ENCODE results near the gene SFTPD.

The SFTPD gene

DNA sequence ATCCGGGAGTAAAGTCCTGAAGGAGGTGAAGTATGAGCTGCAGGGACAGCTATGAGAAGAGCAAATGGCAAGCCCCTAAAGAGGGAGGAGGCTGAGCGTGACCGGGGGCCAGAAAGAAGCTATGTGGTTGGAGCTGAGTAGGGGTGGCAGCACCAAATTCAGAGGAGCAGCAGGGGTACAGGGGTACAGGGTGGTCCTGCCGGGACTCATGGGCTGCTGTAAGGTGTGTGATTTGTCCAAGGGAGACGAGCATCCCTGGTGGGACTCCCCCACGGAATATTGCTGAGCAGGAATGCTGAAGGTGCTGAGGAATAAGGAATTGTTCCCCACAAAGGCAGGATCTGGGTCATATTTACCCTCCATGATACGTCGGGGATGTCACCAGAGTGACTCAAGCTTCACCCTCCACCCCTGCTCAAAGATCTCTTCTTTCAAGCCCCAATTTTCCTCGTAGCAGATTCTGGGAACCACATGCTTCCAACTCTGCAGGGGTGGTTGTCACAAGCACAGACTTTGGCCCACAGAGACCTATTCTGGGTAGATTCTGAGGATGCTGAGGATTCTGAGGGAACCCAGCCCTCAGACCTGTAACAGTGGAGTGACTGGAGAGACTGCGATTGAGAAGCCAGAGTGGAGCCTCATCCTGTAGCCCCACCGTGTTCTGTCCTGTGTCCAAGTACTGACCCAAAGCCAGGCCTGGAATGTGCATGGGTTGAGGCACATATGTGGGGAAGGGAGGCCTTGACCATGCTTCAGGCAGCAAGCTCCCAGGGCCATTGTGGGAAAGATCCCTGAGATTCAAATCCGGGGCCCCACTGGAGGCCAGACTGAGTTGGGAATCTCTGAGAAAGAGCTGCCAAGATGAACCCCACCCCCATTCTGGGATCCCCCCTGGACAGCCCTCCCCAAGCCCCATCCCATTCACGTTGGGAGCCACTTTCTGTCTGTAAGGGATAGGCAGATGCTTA is 4.2 kb downstream of the SFTPD start:
- no peak for DNase-seq (ENCODE audit: low spot score)

- no peak for DNase-seq (ENCODE audit: low spot score)
Measured at GRCh38 chr10:79943871-79944270, 5.0 kb downstream of the SFTPD start.

DNA sequence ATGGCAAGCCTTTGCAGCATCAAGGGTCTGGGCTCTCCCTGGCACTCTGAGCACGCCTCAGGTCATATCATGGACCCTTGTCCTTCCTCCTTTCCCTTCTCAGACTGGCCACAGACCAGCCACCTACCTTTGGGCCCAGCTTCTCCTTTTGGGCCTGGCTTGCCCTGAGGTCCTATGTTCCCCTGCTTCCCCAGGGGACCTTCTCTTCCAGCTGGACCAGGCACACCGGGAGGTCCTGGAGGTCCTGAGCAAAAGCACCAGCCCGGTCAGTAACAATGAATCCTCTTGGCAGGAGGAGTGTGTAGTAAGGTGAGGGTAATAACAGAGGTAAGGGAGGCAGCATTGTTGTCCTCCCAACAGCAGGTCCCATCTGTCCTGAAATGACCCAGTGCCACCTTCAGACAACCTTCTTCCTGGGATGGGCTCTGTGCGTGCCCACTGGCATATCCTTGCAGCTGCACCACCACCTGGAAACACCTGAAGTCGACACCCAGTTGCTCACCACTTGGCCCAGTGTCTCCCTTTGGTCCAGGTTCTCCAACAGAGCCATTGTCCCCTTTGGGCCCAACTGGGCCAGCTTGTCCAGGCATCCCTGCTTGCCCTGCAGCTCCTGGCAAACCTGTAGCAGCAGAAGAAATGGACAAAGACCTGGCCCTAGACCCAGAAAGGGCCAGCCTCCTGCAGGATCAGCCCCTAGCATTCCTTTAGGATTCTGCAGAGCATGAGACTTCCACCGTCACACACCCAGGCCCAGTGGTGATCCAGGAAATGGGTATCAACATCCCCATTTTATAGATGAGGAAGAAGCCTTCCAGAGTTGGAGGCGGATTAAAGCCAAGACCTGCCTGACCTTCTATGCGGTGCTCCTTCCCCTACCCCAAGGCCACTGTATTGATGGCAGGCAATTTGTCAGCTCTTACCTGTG is 6.4 kb downstream of the SFTPD start:
- no peak for DNase-seq (ENCODE audit: low spot score)

DNA sequence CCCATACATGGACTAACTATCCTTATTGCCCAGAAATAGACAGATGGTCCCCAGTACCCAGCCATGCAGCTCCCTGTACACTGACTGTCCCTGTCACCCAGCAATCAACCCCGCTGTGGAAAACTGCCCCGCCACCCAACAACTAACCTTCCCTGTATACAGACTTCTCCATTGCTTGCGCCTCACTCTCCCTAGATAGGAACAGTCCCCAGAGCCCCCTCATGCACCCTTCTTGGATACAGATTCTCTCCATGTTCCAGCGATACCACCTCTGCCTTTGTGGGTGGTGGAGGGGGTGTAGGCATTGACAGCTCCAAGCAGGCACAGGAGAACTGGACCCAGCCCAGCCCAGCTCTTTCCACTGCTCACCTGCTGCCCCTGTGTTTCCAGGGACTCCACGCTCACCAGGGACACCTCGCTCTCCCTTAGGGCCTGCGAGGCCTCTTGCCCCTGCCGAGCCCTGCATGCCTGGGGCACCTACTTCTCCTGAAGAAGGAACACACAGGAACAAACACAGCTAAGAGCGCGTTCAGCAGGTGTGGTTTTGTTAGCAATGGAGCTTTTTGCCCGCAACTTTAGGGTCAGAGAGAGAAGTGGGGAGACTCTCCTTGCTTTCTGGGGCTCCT is 7.2 kb downstream of the SFTPD start:
- DNase-seq (ENCODE audit: low spot score): no peak

DNA sequence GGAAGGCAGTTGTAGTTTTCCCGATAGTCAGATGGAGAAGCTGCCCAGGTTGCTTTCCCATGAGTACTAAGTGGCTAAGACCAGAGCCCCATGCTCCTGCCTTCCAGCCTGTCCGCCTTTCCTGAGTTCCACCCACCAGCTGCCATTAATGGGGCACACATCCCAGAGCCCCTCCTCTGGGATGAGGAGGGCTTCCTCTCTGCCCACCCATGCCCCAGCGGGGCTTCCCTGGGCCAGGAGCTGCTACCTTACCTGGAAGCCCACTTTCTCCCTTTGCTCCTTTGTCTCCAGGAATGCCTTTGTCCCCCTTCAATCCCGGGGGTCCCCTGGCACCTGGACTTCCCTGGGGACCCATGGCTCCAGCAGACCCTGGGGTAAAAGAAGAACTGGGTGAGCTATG is 7.8 kb downstream of the SFTPD start:
- DNase-seq (ENCODE audit: low spot score): no peak

- DNase-seq (ENCODE audit: low spot score): no peak
Measured at GRCh38 chr10:79940431-79940830, 8.5 kb downstream of the SFTPD start.

- no peak for DNase-seq (ENCODE audit: low spot score)
Measured at GRCh38 chr10:79939969-79940368, 8.9 kb downstream of the SFTPD start.

DNA sequence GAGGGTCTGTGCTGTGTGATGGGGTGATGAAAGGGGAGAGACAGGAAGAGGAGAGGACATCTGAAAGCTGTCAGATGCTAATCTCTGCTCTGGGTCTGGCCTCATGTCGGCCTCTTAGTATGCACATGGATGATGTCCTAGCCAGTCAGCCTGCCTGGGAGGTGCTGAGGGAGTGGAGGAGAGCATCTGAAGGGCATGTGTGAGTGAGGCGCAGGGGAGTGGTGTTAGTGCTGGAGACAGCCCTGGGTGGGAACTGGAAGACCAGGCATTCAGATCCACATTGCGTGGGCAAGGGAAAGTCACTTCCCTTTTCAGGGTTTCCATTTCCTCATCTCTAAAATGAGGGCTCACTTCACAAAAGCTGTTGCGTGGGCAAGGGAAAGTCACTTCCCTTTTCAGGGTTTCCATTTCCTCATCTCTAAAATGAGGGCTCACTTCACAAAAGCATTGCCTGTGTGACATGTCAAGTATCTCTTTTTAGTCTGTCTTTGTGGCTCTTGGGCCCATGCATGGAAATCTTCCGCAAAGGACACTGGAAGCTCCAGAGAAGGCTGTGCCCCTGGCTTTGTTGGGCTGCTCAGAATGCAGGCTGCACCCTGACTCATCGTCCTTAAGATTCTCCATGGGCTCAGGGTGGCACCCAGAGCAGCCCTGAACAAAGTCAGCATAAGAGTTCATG is 10.0 kb downstream of the SFTPD start:
- DNase-seq (ENCODE audit: low spot score): no peak

DNA sequence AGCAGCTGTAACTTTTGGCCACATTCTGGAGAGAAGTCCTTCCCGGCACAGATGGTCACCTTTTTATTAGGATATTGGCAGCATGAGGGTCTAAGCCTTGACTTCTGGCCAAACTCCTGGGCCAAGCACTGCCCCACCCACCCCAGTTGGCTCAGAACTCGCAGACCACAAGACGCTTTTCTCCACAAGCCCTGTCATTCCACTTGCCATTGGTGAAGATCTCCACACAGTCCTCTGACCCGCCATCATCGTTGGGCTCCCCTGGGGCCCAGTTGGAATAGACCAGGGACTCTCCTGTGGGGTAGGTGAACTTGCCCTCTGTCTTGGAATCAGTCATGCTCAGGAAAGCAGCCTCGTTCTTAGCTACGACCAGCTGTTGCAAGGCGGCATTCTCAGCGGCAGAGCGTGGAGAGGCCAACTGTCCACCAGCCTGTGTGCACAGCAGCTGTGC is 11.2 kb downstream of the SFTPD start:
- no peak for DNase-seq (ENCODE audit: low spot score)

DNA sequence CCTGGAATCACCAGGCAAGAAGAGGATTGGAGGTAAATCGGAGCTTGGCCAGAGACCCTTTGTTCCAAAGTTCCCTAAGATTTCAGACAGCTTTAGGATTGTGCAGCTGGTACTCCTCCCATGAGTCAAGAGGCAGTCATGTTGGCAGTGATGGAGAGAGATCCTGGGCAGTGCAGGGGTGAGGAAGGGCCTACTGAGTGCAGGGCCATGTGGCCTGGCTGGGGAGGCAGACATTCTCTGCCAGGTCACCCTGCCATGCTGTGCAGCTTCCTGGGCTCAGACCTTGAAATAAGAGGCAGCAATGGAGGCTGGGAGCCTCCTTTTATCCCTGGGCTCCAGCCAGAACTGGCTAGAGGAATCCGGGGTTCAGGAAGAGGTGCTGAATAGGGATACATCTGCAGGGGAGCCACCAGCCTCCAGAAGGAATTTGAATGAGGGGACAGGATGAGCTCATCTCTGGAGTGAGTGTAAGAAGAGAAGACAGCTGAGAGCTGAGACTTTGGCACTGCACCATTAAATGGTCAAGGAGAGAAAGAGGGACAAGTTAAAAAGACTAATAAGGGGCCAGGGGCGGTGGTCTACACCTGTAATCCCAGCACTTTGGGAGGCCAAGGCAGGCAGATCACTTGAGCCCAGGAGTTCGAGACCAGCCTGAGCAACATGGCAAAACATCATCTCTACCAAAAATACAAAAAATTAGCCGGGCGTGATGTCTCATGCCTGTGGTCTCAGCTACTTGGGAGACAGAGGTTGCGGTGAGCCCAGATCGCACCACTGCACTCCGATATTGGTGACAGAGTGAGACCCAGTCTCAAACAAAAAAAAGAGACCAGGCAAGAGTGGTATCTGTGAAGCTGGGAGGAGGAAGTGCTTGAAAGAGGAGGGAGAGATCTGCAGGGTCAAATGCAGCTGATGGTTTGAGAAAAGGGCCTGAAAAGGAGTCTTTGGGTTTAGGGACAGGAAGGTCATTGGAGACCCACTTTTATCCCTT is 12.0 kb downstream of the SFTPD start:
- no peak for DNase-seq (ENCODE audit: low spot score)

GRCh38 chr10:79933961-79934360 is 14.9 kb downstream of the SFTPD start:
- DNase-seq (ENCODE audit: low spot score): peak; percentile 42

DNA sequence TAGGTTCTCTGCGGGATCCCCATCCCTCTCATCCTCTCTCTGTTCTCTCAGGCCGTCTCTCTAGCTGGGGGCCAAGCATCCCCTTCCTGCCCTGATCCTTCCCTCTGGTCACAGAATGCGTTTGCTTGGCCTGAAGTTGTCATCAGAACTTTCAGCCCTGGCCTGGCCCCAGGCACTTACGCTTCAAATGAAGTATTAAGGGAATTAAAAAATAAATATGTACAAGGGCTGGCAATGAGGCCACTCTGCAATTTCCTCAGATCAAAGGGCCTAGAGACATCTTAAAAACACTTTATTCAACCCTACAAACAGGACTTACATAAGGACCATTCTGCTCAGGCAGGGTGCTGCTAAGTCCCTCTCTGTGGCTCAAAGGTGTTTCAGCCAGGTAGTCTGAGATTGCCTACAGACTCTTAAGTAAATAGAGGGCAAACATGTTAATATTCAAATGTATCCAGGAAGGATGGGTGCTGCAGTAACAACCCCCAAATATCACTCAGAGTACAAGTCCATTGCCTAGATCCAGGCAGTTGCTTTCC is 16.0 kb downstream of the SFTPD start:
- no peak for DNase-seq (ENCODE audit: low spot score)

DNA sequence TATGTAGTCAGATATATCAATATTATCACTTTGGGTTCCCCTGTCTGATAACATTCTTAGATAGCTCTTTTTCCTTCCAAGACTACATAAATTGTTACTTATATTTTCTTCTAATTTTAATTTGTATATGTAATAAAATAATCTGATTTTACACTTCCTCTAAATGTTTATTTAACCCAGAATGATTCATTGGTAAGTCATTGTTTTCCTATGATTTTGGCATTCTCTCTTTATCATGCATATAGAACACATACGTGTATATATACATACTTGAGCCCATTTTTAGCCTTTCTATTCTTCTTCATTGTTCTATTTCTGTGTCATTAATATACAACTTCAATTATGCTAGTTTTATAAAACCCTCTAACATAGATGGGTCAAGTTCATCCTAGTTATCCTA is 16.6 kb downstream of the SFTPD start:
- DNase-seq (ENCODE audit: low spot score): no peak

GRCh38 chr10:79930751-79931150 is 18.2 kb downstream of the SFTPD start:
- no peak for DNase-seq (ENCODE audit: low spot score)

DNA sequence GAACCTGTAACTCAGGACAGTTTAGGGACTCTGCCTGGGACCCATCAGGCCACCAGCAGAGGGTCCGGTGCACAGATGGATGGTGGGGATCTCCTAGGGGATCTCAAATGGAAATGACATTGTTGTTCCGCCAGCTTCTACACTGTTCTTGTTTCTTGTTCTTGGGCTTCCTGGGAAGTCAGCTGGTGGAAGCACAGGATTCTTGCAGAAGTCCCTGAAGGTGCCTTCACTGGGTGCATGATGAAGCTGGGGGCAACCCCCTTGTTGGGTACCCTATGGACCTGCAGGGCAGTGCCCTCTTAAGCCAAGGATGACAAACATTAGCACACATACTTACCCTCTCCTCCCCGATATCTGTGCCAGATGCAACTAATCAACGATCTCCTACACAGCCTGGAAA is 18.6 kb downstream of the SFTPD start:
- DNase-seq (ENCODE audit: low spot score): no peak

DNA sequence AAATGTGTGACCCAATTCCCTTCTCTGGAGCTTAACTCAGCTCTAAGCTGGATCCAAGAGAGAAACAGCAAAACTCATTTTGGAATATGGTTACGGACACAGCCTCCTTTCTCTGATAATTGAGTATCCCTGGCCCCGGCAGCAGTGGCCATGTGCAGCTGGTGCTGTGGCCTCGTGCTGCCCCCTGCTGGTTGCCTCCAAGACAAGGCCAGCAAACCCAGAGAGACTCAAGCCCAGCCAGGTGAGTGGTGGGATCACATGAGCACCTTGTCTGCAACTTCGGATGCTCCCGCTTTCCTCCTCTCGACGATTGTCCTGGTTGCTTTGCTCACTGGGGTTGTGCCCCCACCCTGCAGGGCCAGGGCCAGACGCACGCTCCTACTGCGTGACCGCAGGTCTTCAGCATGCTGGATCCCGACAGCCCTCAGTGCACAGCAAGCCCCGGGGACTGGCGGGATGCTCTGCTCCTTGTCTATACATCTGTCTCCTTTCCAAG is 19.4 kb downstream of the SFTPD start:
- DNase-seq (ENCODE audit: low spot score): peak; percentile 35

DNA sequence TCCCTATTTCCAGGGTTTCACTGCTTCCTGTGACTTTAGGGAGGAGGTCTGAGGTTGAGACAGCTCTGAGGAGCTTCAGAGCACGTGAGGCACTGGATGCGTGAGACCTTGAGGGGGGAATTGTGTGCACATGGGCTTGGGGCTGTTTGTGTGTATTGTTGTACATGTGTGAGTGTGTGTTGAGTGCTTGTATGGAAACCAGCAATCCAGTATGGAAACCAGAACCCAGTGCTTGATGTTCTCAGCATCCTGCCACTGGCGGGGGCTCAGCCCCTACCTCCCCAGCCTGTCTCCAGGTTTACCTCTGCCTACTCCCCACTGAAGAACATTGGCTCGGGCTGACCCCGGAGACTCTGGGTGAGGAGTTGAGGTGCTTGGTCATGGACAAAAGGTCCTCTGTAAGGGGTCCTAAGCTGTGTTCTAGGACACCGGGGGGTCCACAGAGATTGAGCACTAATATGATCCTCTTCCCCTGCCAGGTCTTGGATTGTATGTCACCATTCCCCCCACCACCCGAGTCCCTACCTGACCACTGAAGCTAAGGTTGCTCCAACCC is 20.8 kb downstream of the SFTPD start:
- no peak for DNase-seq (ENCODE audit: low spot score)

GRCh38 chr10:79927111-79927828 is 21.6 kb downstream of the SFTPD start:
- no peak for DNase-seq (ENCODE audit: low spot score)

DNA sequence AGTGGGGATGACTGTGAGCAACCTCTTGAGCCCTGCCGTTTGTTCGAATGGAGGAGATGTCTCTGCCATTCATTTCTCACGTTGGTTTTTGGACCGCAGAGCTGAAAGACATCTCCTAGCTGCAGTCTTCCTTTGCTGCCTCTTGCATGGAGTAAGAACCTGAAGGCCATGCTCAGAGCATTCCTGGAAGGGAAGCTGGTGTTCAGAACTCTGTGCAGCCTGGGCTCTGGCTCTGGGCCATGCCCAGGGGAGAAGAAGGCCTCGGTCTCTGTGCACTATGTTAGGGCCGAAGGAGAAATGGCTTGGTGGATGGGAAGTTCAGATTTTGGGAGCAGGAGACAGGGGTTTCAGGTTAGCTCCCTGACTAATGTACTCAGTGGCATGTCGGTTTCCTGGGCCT is 22.9 kb downstream of the SFTPD start:
- DNase-seq (ENCODE audit: low spot score): no peak
